Natural killer cell (primary cell): ENCODE data around the gene ISYNA1. TPM values are rescaled to one million over a fixed set of nuclear protein-coding genes. Genes with fewer than 3 reads are reported as not detected.

ENCODE experiments used
- ATAC-seq, 3 donors: fragments of 150-1000 bp in 2 of 3; fragments of 200-7000 bp in 1 of 3; cut with Tn5 transposase; 1 replicate in 1 of 3; 2 replicates in 2 of 3; pipeline ENCODE4 v1.10.0; 2021; ENCODE audit warnings: mild to moderate bottlenecking in 2 of 3, moderate library complexity in 2 of 3
- DNase-seq, 2 donors: peaks; one replicate each; pipeline versions ENCODE4 v3.0.0 to v3.0.0-alpha.2; 2013 to 2021; ENCODE audit warnings: mixed read lengths in 1 of 2
- H3K27ac ChIP-seq: one replicate; pipeline ENCODE4 v1.5.1; 2013; ENCODE audit warnings: mild to moderate bottlenecking, low read length
- H3K27me3 ChIP-seq: one replicate; pipeline ENCODE4 v1.6.1; 2013; ENCODE audit warnings: low read length; ENCODE audit not compliant: control insufficient read depth, insufficient read depth
- H3K36me3 ChIP-seq: one replicate; pipeline ENCODE4 v1.6.1; 2013; ENCODE audit warnings: low read length; ENCODE audit not compliant: control insufficient read depth, insufficient read depth
- H3K4me1 ChIP-seq: one replicate; pipeline ENCODE4 v1.6.1; 2013; ENCODE audit warnings: low read length; ENCODE audit not compliant: control insufficient read depth, insufficient read depth
- H3K4me3 ChIP-seq: one replicate; pipeline ENCODE4 v1.5.1; 2013; ENCODE audit warnings: low read length
- H3K9me3 ChIP-seq: one replicate; pipeline ENCODE4 v1.6.1; 2013; ENCODE audit warnings: low read length; ENCODE audit not compliant: control insufficient read depth, insufficient read depth
- H3K27ac Mint-ChIP-seq, 2 donors: one replicate each; pipeline ENCODE4 v1.8.0; 2022; ENCODE audit warnings: mild to moderate bottlenecking in 2 of 2, mixed read lengths in 2 of 2, moderate library complexity in 1 of 2
- H3K27me3 Mint-ChIP-seq, 2 donors: one replicate each; pipeline ENCODE4 v1.8.0; 2022; ENCODE audit warnings: low read depth in 2 of 2, mixed read lengths in 2 of 2
- H3K36me3 Mint-ChIP-seq: one replicate; pipeline ENCODE4 v1.8.0; 2022; ENCODE audit warnings: mixed read lengths
- H3K4me1 Mint-ChIP-seq, 2 donors: one replicate each; pipeline ENCODE4 v1.8.0; 2022; ENCODE audit warnings: mixed read lengths in 2 of 2
- H3K4me3 Mint-ChIP-seq: one replicate; pipeline ENCODE4 v1.8.0; 2022; ENCODE audit warnings: mild to moderate bottlenecking, moderate library complexity, mixed read lengths
- H3K9me3 Mint-ChIP-seq, 2 donors: one replicate each; pipeline ENCODE4 v1.8.0; 2022; ENCODE audit warnings: mixed read lengths in 2 of 2
- CTCF ChIP-seq: fragments of 200-600 bp; IDR thresholded peaks from one replicate; pipeline ENCODE4 v1.8.0; 2022; ENCODE audit warnings: antibody characterized with exemption
- WGBS: methylation state at CpG from one replicate; pipeline ENCODE4 v1.1.7; 2013; ENCODE audit warnings: missing lambda C conversion rate; ENCODE audit not compliant: insufficient coverage; 5-methylcytosine and 5-hydroxymethylcytosine counted together
- intact Hi-C: fragments of 100-400 bp; cut with micrococcal nuclease; formaldehyde crosslinking; loops from one replicate; pipeline ENCODE4 v1.14.2; 2022
- total RNA-seq, 4 donors: library from RNA; stranded (reverse); fragments of 120-200 nt in 1 of 4; gene quantifications; one replicate each; pipeline versions ENCODE4 v1.2.3 to v1.2.4, GENCODE V29; 2013 to 2022

ISYNA1 gene
- total RNA-seq, 3 donors from 2014 or later (not counting 1 experiment from before 2014, with no cell fraction given), result 39.7 to 53.6 (median 40.1) TPM

DNA sequence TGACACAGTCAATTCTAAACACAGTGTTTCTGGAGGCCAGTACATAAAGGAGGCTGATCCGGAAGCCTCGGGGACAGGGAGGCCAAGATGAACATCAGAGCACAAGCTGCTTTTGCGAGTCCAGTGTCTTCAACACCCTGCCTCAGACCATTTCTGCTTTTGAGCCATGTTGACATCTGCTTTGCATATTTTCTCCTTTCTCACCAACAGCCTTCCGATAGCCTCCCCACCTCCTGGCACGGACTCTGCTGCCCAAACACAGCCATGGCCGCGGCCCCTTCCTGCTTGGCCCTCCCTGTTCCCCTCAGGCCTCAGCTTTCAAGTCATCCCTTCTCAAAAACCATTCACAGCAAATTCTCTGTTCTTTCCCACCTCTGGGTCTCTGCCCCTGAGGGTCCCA, 44.1 kb downstream of the ISYNA1 start:
- H3K4me1 ChIP-seq, result peaks cover 38% of the 10 kb centered on the region

GRCh38 chr19:18392926-18393325, 45.0 kb downstream of the ISYNA1 start:
- H3K27ac Mint-ChIP-seq, result no peak overlapping the region
- no peak overlapping the region for H3K4me3 Mint-ChIP-seq
- H3K27ac ChIP-seq, result peak overlapping the region; percentile 29
- peaks cover 40% of the 10 kb centered on the region for H3K4me1 ChIP-seq
- ATAC-seq, result no peak
- peaks cover 0 to 3% of the 10 kb centered on the region in 2 donors for H3K27me3 Mint-ChIP-seq
- H3K27me3 ChIP-seq, result peaks cover 4% of the 10 kb centered on the region
- intact Hi-C loops, result no loop called here
- no peaks in the 10 kb centered on the region for H3K9me3 Mint-ChIP-seq
- H3K36me3 ChIP-seq, result no peaks in the 10 kb centered on the region
- no peaks in the 10 kb centered on the region for H3K36me3 Mint-ChIP-seq
- H3K4me1 Mint-ChIP-seq, result peaks cover 16 to 21% of the 10 kb centered on the region in 2 donors
- no peaks in the 10 kb centered on the region for H3K9me3 ChIP-seq
- no peak for TF ChIP-seq CTCF
- 34% methylated on average over 5 of the region's 5 CpGs for WGBS
- DNase-seq, result no peak
- no peak overlapping the region for H3K4me3 ChIP-seq

More for the DNA sequence above, 44.1 kb downstream of the ISYNA1 start:
- WGBS, result 65% methylated on average over 7 of the region's 7 CpGs
- Mint-ChIP-seq H3K27ac (peak overlapping the region in 1 of 2 donors; percentile 33), H3K36me3 (no peaks in the 10 kb centered on the region), H3K4me1 (peaks cover 11 to 15% of the 10 kb centered on the region in 2 donors), H3K9me3 (no peaks in the 10 kb centered on the region), H3K27me3 (peaks cover 0 to 3% of the 10 kb centered on the region in 2 donors), H3K4me3 (no peak overlapping the region)
- peaks cover 4% of the 10 kb centered on the region for H3K27me3 ChIP-seq
- ATAC-seq, result no peak
- no peak overlapping the region for H3K27ac ChIP-seq
- no peak for DNase-seq
- no peak for TF ChIP-seq CTCF
- intact Hi-C loops, result no loop called here
- H3K4me3 ChIP-seq, result no peak overlapping the region
- no peaks in the 10 kb centered on the region for H3K36me3 ChIP-seq
- H3K9me3 ChIP-seq, result no peaks in the 10 kb centered on the region

DNA sequence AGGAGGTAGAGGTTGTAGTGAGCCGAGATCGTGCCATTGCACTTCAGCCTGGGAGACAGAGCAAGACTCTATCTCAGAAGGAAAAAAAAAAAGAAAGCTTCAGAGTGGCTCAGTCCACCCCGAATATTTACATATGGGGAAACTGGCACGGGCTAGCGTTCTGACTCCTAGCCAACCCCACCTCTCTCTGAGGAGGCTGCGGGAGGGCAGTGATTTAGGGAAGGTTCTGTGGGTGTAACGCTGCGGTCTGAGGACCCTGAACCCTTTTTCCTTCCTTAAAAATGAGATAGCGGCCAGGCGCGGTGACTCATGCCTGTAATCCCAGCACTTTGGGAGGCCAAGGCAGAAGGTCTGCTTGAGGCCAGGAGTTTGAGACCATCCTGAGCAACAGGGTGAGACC, 45.5 kb downstream of the ISYNA1 start:
- Histone ChIP-seq H3K36me3 (no peaks in the 10 kb centered on the region), H3K27me3 (no peaks in the 10 kb centered on the region), H3K27ac (peak overlapping the region; percentile 29), H3K4me1 (peaks cover 40% of the 10 kb centered on the region), H3K4me3 (no peak overlapping the region), H3K9me3 (no peaks in the 10 kb centered on the region)
- H3K27ac Mint-ChIP-seq, result no peak overlapping the region
- ATAC-seq, result peak in 1 of 3 donors; percentile 30
- 18% methylated on average over 7 of the region's 11 CpGs for WGBS
- intact Hi-C loops, result no loop called here
- H3K27me3 Mint-ChIP-seq, result peaks cover 0 to 3% of the 10 kb centered on the region in 2 donors
- no peaks in the 10 kb centered on the region for H3K36me3 Mint-ChIP-seq
- peaks cover 10 to 21% of the 10 kb centered on the region in 2 donors for H3K4me1 Mint-ChIP-seq
- no peaks in the 10 kb centered on the region for H3K9me3 Mint-ChIP-seq
- H3K4me3 Mint-ChIP-seq, result no peak overlapping the region
- no peak for TF ChIP-seq CTCF
- no peak for DNase-seq

DNA sequence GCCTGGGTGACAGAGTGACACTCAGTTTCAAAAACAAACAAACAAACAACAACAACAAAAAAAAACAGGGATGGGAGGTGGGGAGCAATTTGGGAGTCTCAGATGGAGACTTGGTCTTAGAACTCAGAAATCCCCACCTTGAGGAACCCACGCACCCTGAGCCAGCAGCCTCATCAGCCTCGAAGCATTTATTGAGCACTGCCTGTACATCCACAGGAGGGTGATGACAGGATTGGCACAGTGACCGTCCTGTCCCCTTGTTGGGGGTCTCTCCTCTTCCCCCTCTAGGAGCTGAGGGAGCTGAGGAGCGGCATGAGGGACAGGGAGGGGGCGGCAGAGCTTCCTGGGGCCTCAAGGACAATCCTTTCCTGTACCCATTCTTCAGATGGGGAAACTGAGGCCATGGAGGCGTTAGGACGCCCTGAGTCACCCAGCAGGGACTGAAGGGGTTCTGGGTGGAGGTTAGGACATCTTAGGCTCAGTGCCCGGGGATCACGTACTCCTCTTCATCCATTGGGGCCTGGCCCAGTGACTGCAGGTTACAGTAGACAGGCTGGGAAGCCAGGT, 46.3 kb downstream of the ISYNA1 start:
- H3K9me3 Mint-ChIP-seq, result no peaks in the 10 kb centered on the region
- WGBS, result 83% methylated on average over 9 of the region's 9 CpGs

More for the DNA sequence above, 46.3 kb downstream of the ISYNA1 start:
- TF ChIP-seq CTCF, result no peak
- intact Hi-C loops, result no loop called here
- Histone ChIP-seq H3K4me3 (no peak overlapping the region), H3K27ac (no peak overlapping the region), H3K4me1 (peaks cover 40% of the 10 kb centered on the region), H3K9me3 (no peaks in the 10 kb centered on the region), H3K36me3 (no peaks in the 10 kb centered on the region), H3K27me3 (peaks cover 6% of the 10 kb centered on the region)
- DNase-seq (no peak), ATAC-seq (no peak)
- no peaks in the 10 kb centered on the region for H3K36me3 Mint-ChIP-seq
- peaks cover 0 to 3% of the 10 kb centered on the region in 2 donors for H3K27me3 Mint-ChIP-seq
- H3K4me3 Mint-ChIP-seq, result no peak overlapping the region
- no peak overlapping the region for H3K27ac Mint-ChIP-seq
- peaks cover 5 to 18% of the 10 kb centered on the region in 2 donors for H3K4me1 Mint-ChIP-seq
